Muscle layer of colon (tissue), 2 donors: ENCODE data around the gene PCDHAC1.

Experiments used
- H3K27ac ChIP-seq: one replicate; pipeline ENCODE4 v1.7.0; 2013; ENCODE audit warnings: low read depth, mild to moderate bottlenecking, low read length, moderate library complexity
- H3K27me3 ChIP-seq, 2 donors: one replicate each; pipeline ENCODE4 v1.7.0; 2013; ENCODE audit warnings: low read length in 2 of 2, mild to moderate bottlenecking in 2 of 2; ENCODE audit not compliant: insufficient read depth in 2 of 2, control insufficient read depth in 1 of 2
- H3K36me3 ChIP-seq: one replicate; pipeline ENCODE4 v1.7.0; 2013; ENCODE audit warnings: mild to moderate bottlenecking, low read length; ENCODE audit not compliant: insufficient read depth
- H3K4me1 ChIP-seq: one replicate; pipeline ENCODE4 v1.7.0; 2013; ENCODE audit warnings: mild to moderate bottlenecking, low read length; ENCODE audit not compliant: insufficient read depth
- H3K4me3 ChIP-seq, 2 donors: one replicate each; pipeline ENCODE4 v1.7.0; 2013; ENCODE audit warnings: low read length in 2 of 2, low read depth in 1 of 2, mild to moderate bottlenecking in 1 of 2, moderate library complexity in 1 of 2
- H3K9ac ChIP-seq: one replicate; pipeline ENCODE4 v1.7.0; 2013; ENCODE audit warnings: low read length
- H3K9me3 ChIP-seq: one replicate; pipeline ENCODE4 v1.7.0; 2013; ENCODE audit warnings: mild to moderate bottlenecking, low read length
- donor health status: abdominal sarcoma.
- donor health status: Adenocarcinoma of cecum.

The PCDHAC1 gene

GRCh38 chr5:140969880-140970279 lies 43.8 kb downstream of the PCDHAC1 start:
- Histone ChIP-seq H3K36me3 (no peaks in the 10 kb centered on the region), H3K27me3 (no peaks in the 10 kb centered on the region), H3K4me3 (no peak overlapping the region), H3K9me3 (no peaks in the 10 kb centered on the region), H3K4me1 (peaks cover 3% of the 10 kb centered on the region), H3K9ac (no peak overlapping the region), H3K27ac (no peak overlapping the region)

- no peaks in the 10 kb centered on the region for H3K4me1 ChIP-seq
- no peak overlapping the region for H3K9ac ChIP-seq
- H3K9me3 ChIP-seq = no peaks in the 10 kb centered on the region
- no peaks in the 10 kb centered on the region for H3K27me3 ChIP-seq
- H3K36me3 ChIP-seq = no peaks in the 10 kb centered on the region
- H3K4me3 ChIP-seq = no peak overlapping the region
- H3K27ac ChIP-seq = no peak overlapping the region
Observed at GRCh38 chr5:140973550-140973949, 47.5 kb downstream of the PCDHAC1 start.

- Histone ChIP-seq H3K4me3 (no peak overlapping the region), H3K27ac (no peak overlapping the region), H3K9ac (no peak overlapping the region), H3K36me3 (no peaks in the 10 kb centered on the region), H3K9me3 (no peaks in the 10 kb centered on the region), H3K27me3 (no peaks in the 10 kb centered on the region), H3K4me1 (no peaks in the 10 kb centered on the region)
Observed at GRCh38 chr5:140977003-140977402, 50.9 kb downstream of the PCDHAC1 start.

GRCh38 chr5:140978260-140978659 lies 52.2 kb downstream of the PCDHAC1 start:
- H3K27ac ChIP-seq = no peak overlapping the region
- H3K4me1 ChIP-seq = no peaks in the 10 kb centered on the region
- H3K27me3 ChIP-seq = no peaks in the 10 kb centered on the region
- H3K9me3 ChIP-seq = no peaks in the 10 kb centered on the region
- no peak overlapping the region for H3K4me3 ChIP-seq
- no peaks in the 10 kb centered on the region for H3K36me3 ChIP-seq
- H3K9ac ChIP-seq = no peak overlapping the region

- H3K27me3 ChIP-seq = no peaks in the 10 kb centered on the region
- H3K4me1 ChIP-seq = no peaks in the 10 kb centered on the region
- no peaks in the 10 kb centered on the region for H3K9me3 ChIP-seq
- H3K36me3 ChIP-seq = no peaks in the 10 kb centered on the region
- no peak overlapping the region for H3K9ac ChIP-seq
- H3K27ac ChIP-seq = no peak overlapping the region
- no peak overlapping the region for H3K4me3 ChIP-seq
Observed at GRCh38 chr5:140978983-140979382, 52.9 kb downstream of the PCDHAC1 start.
